B cell (primary cell): ENCODE measurements around the gene FARP1. TPM values are rescaled to one million over a fixed set of nuclear protein-coding genes. Genes with fewer than 3 reads are reported as not detected.

ENCODE experiments used
- ATAC-seq: fragments of 200-7000 bp; cut with Tn5 transposase; one replicate; pipeline ENCODE4 v1.10.0; 2021; ENCODE audit warnings: low read depth, mild to moderate bottlenecking, moderate number of reproducible peaks, moderate library complexity
- CTCF ChIA-PET: fragments of 350-600 bp; sonication (Branson Sonifier 250); formaldehyde crosslinking; loops from one replicate; lab custom pipeline; 2021; ENCODE audit warnings: antibody characterized with exemption, inconsistent platforms; lab: Charles Lee
- POLR2A ChIA-PET: fragments of 350-600 bp; sonication (Branson Sonifier 250); formaldehyde crosslinking; loops from one replicate; lab custom pipeline; 2021; ENCODE audit warnings: antibody characterized with exemption; lab: Charles Lee
- DNase-seq: peaks from one replicate; pipeline ENCODE4 v3.0.0; 2013
- H2AFZ ChIP-seq: 2 replicates; pipeline ENCODE4 v1.6.1; 2012; ENCODE audit warnings: mild to moderate bottlenecking, low read depth, low read length; ENCODE audit not compliant: insufficient read depth, poor library complexity, severe bottlenecking
- H3K27ac ChIP-seq, 2 donors: 1 replicate in 1 of 2; 2 replicates in 1 of 2; pipeline ENCODE4 v1.5.1; 2012 to 2013; ENCODE audit warnings: low read length in 2 of 2, mild to moderate bottlenecking in 2 of 2, moderate library complexity in 1 of 2
- H3K27me3 ChIP-seq, 4 experiments: fragments of 200-600 bp in 1 of 4; sonication (generic) in 1 of 4; replicated peaks in 1 of 4; 1 replicate in 2 of 4; 2 replicates in 2 of 4; pipeline versions ENCODE4 v1.6.1 to v1.7.0; 2013 to 2016; ENCODE audit warnings: low read length in 3 of 4, mild to moderate bottlenecking in 2 of 4, mixed read lengths in 1 of 4, moderate library complexity in 1 of 4; ENCODE audit not compliant: insufficient read depth in 4 of 4, control insufficient read depth in 3 of 4; ENCODE audit errors: control extremely low read depth in 1 of 4
- H3K36me3 ChIP-seq, 2 experiments: replicated peaks in 1 of 2; 1 replicate in 1 of 2; 2 replicates in 1 of 2; pipeline versions ENCODE4 v1.6.1 to v1.7.1; 2013; ENCODE audit warnings: low read length in 1 of 2; ENCODE audit not compliant: insufficient read depth in 2 of 2, control insufficient read depth in 1 of 2; ENCODE audit errors: control extremely low read depth in 1 of 2, extremely low read depth in 1 of 2
- H3K4me1 ChIP-seq, 2 donors: fragments of 200-600 bp in 1 of 2; sonication (generic) in 1 of 2; 1 replicate in 1 of 2; 2 replicates in 1 of 2; pipeline versions ENCODE4 v1.5.1 to v1.6.1; 2013 to 2017; ENCODE audit warnings: low read length in 2 of 2; ENCODE audit not compliant: control insufficient read depth in 2 of 2, insufficient read depth in 2 of 2
- H3K4me2 ChIP-seq: replicated peaks from 2 replicates; pipeline ENCODE3; 2012; ENCODE audit warnings: mild to moderate bottlenecking, low read depth, low read length; ENCODE audit not compliant: poor library complexity, severe bottlenecking
- H3K4me3 ChIP-seq, 5 experiments: fragments of 200-600 bp in 1 of 5; sonication (generic) in 1 of 5; 1 replicate in 3 of 5; 2 replicates in 2 of 5; pipeline versions ENCODE4 v1.5.1 to v1.7.0; 2011 to 2016; ENCODE audit warnings: low read length in 4 of 5, mild to moderate bottlenecking in 4 of 5, low read depth in 2 of 5, control low read depth in 1 of 5, moderate library complexity in 1 of 5; ENCODE audit not compliant: insufficient read depth in 1 of 5; ENCODE audit errors: control extremely low read depth in 1 of 5, extremely low read depth in 1 of 5
- H3K79me2 ChIP-seq: fragments of 200-600 bp; sonication (generic); one replicate; pipeline ENCODE4 v1.6.0; 2016; ENCODE audit warnings: low read length; ENCODE audit not compliant: control insufficient read depth, insufficient read depth
- H3K9ac ChIP-seq: fragments of 200-600 bp; sonication (generic); 2 replicates; pipeline ENCODE4 v1.6.1; 2017; ENCODE audit warnings: mild to moderate bottlenecking, low read length, moderate library complexity
- H3K9me3 ChIP-seq, 3 donors: one replicate each; pipeline versions ENCODE4 v1.6.1 to v1.7.1; 2013; ENCODE audit warnings: low read length in 2 of 3; ENCODE audit not compliant: control insufficient read depth in 2 of 3, insufficient read depth in 1 of 3; ENCODE audit errors: control extremely low read depth in 1 of 3
- H4K20me1 ChIP-seq: 2 replicates; pipeline ENCODE4 v1.6.0; 2012; ENCODE audit warnings: mild to moderate bottlenecking, low read length; ENCODE audit not compliant: insufficient read depth, control insufficient read depth, poor library complexity, severe bottlenecking
- H3K27ac Mint-ChIP-seq: one replicate; pipeline ENCODE4 v1.8.0; 2021; ENCODE audit warnings: mixed read lengths
- H3K27me3 Mint-ChIP-seq: one replicate; pipeline ENCODE4 v1.8.0; 2021; ENCODE audit warnings: mixed read lengths
- H3K4me1 Mint-ChIP-seq: one replicate; pipeline ENCODE4 v1.8.0; 2021; ENCODE audit warnings: mixed read lengths
- H3K4me3 Mint-ChIP-seq: one replicate; pipeline ENCODE4 v1.8.0; 2021; ENCODE audit warnings: mixed read lengths
- H3K9me3 Mint-ChIP-seq: one replicate; pipeline ENCODE4 v1.8.0; 2022; ENCODE audit warnings: mixed read lengths; ENCODE audit not compliant: insufficient read depth
- CTCF ChIP-seq: fragments of 200-600 bp; IDR thresholded peaks from one replicate; pipeline ENCODE4 v1.8.0; 2022; ENCODE audit warnings: antibody characterized with exemption, mild to moderate bottlenecking
- EZH2 ChIP-seq: IDR thresholded peaks from 2 replicates; pipeline ENCODE4 v1.6.1; 2012; ENCODE audit warnings: borderline replicate concordance, low read depth, mild to moderate bottlenecking, moderate library complexity, low read length; ENCODE audit not compliant: insufficient read depth, poor library complexity, severe bottlenecking
- WGBS: methylation state at CpG from one replicate; pipeline ENCODE4 v1.1.5; 2013; ENCODE audit warnings: missing lambda C conversion rate; ENCODE audit not compliant: insufficient coverage; 5-methylcytosine and 5-hydroxymethylcytosine counted together
- intact Hi-C: fragments of 100-400 bp; cut with micrococcal nuclease; formaldehyde crosslinking; loops from one replicate; pipeline ENCODE4 v1.10.0; 2022
- polyA plus RNA-seq: library from polyadenylated mRNA; depleted of rRNA; stranded (reverse); fragments of >200 nt; gene quantifications from 2 replicates; pipeline ENCODE4 v1.2.3, GENCODE V29; 2012
- total RNA-seq, 2 donors: library from RNA; stranded (reverse); fragments of 120-200 nt in 1 of 2; gene quantifications; 1 replicate in 1 of 2; 2 replicates in 1 of 2; pipeline versions ENCODE4 v1.2.3 to v1.2.4, GENCODE V29; 2013 to 2022

Gene FARP1
- total and polyA plus RNA-seq, 2 donors (not counting 1 experiment from before 2014, with no cell fraction given) = 0.15 to 1.5 TPM

- WGBS = 89% methylated on average over 3 of the region's 3 CpGs
Measured at GRCh38 chr13:98496479-98496791, 353.5 kb downstream of the FARP1 start.

GRCh38 chr13:98496966-98497365 is 354.1 kb downstream of the FARP1 start:
- no peak for DNase-seq
- intact Hi-C loops = no loop called here
- Mint-ChIP-seq H3K4me3 (no peak overlapping the region), H3K27me3 (no peaks in the 10 kb centered on the region), H3K9me3 (no peaks in the 10 kb centered on the region), H3K27ac (no peak overlapping the region), H3K4me1 (peaks cover 61% of the 10 kb centered on the region)
- POLR2A ChIA-PET = no interaction called here
- no peak for TF ChIP-seq CTCF
- TF ChIP-seq EZH2 = no peak
- no peak overlapping the region for H2AFZ ChIP-seq
- no peaks in the 10 kb centered on the region for H3K27me3 ChIP-seq
- H3K79me2 ChIP-seq = peaks cover 97% of the 10 kb centered on the region
- CTCF ChIA-PET = no interaction called here
- no peak overlapping the region for H3K4me3 ChIP-seq
- H3K4me2 ChIP-seq = no peak overlapping the region
- H3K36me3 ChIP-seq = peaks cover 5 to 30% of the 10 kb centered on the region in 2 experiments
- no peaks in the 10 kb centered on the region for H3K9me3 ChIP-seq
- WGBS = 95% methylated on average over 6 of the region's 8 CpGs
- H3K4me1 ChIP-seq = peaks cover 10 to 16% of the 10 kb centered on the region in 2 donors
- peaks cover 89% of the 10 kb centered on the region for H4K20me1 ChIP-seq
- H3K9ac ChIP-seq = no peak overlapping the region
- H3K27ac ChIP-seq = no peak overlapping the region
- no peak for ATAC-seq

More at GRCh38 chr13:98496479-98496791, 353.5 kb downstream of the FARP1 start:
- TF ChIP-seq EZH2 = no peak
- TF ChIP-seq CTCF = no peak
- no peaks in the 10 kb centered on the region for H3K27me3 ChIP-seq
- no peak for ATAC-seq
- H3K9me3 ChIP-seq = no peaks in the 10 kb centered on the region
- no peaks in the 10 kb centered on the region for H3K27me3 Mint-ChIP-seq
- peaks cover 97% of the 10 kb centered on the region for H3K79me2 ChIP-seq
- ChIA-PET POLR2A (no interaction called here), CTCF (no interaction called here)
- H3K4me1 ChIP-seq = peaks cover 8 to 12% of the 10 kb centered on the region in 2 donors
- H3K9ac ChIP-seq = no peak overlapping the region
- peaks cover 89% of the 10 kb centered on the region for H4K20me1 ChIP-seq
- intact Hi-C loops = no loop called here
- H3K27ac ChIP-seq = no peak overlapping the region
- no peaks in the 10 kb centered on the region for H3K9me3 Mint-ChIP-seq
- H2AFZ ChIP-seq = no peak overlapping the region
- no peak overlapping the region for H3K4me3 ChIP-seq
- DNase-seq = no peak
- peaks cover 60% of the 10 kb centered on the region for H3K4me1 Mint-ChIP-seq
- no peak overlapping the region for H3K27ac Mint-ChIP-seq
- H3K4me2 ChIP-seq = no peak overlapping the region
- peaks cover 5 to 30% of the 10 kb centered on the region in 2 experiments for H3K36me3 ChIP-seq
- no peak overlapping the region for H3K4me3 Mint-ChIP-seq
